HG03103 (cell line): Measurements from ENCODE around the gene LIX1.
"Not testable (repeated sequence)": the region's sequence is repeated elsewhere in the genome, so short reads cannot be mapped to it uniquely, and the experiment has no call there.

Experiments used
- ATAC-seq: cut with Tn5 transposase; IDR thresholded peaks from one replicate; pipeline ENCODE4 v1.9.1; 2021; ENCODE audit warnings: low read depth; ENCODE audit not compliant: unreplicated experiment

LIX1 gene

GRCh38 chr5:97142521-97143254 is at the start of gene LIX1:
LIX1 (minus strand) TSS chr5:97142611; CDS start chr5:97142576, 35 bp downstream.
- peak; percentile 81 for ATAC-seq

DNA sequence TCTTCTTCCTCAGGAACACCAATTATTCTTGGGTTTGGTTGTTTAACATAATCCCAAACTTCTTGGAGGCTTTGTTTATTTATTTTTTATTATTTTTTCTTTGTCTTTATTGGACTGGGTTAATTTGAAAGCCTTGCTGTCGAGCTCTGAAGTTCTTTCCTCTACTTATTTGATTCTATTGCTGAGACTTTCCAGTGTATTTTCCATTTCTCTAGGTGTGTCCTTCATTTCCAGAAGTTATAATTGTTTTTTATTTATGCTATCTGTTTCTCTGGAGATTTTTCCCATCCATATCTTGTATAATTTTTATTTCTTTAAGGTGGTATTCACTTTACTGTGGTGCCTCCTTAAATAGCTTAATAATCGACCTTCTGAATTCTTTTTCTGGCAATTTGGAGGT is 49.5 kb upstream of the LIX1 start:
- no peak for ATAC-seq

DNA sequence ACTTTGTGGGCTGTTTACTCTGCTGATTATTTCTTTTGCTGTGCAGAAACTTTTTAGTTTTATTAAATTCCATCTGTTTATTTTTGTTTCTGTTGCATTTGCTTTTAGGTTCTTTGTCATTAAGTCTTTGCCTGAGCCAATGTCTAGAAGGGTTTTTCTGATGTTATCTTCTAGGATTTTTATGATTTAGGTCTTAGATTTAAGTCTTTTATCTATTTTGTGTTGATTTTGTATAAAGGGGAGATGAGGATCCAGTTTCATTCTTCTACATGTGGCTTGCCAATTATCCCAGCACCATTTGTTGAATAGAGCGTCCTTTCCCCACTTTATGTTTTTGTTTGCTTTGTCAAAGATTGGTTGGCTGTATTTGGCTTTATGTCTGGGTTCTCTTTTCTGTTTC is 47.1 kb upstream of the LIX1 start:
- not testable (repeated sequence) for ATAC-seq

DNA sequence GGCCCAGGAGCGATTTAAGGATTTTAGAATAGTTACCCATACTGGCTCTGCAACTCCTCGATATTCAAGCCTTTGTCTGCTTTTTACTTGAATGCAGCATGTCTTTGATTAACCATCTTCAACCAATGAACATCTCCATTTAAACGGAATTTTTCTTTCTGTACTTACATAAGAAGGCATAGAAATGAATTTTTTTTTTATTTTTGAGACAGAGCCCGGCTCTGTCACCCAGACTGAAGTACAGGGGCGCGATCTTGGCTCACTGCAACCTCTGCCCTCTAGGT is 41.5 kb upstream of the LIX1 start:
- no peak for ATAC-seq

DNA sequence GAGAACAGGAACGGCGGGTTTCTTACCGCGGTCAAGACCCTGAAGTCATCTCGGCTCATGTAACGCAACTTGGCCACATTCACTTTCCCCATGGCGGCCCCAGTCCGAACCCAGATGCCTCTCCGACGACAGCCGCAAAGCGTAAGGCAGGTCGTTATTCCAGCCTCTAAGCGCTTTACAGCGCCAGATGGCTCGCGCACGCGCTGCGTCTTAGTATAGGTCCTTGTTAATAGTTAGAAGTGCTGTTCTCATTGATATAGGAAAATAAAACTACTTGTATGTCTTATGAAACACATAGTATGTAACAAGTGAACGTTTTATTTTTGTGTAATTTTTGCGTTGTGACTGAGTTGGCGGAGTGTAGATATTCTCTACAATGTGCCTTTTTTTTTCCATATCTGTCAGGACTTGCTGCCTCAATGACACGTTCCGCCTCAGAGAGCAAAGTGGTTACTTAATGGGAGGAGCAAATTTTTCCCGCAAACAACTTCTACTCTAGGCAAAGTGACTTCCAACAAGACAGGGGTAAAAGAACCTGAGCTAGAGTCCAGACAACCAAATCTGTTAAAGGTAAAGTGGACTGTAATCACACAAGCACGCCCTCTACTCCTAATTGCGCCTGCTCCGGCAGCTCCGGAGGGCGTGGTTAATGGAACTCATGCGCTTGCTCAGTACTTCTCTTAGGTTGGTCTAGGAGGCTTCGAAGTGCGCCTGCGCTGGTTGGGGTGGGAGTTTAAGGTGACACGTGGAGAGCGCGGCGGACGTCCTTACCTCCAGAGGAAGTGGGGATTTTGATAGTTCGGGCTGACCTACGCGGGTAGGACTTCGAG is 40.9 kb upstream of the LIX1 start, which contains the start of gene RIOK2:
Gene RIOK2, minus strand, starts transcription at position 148 of the 830 bp plus-strand sequence. Its CDS starts 56 bp downstream, at position 92.
- peak; percentile 88 for ATAC-seq

DNA sequence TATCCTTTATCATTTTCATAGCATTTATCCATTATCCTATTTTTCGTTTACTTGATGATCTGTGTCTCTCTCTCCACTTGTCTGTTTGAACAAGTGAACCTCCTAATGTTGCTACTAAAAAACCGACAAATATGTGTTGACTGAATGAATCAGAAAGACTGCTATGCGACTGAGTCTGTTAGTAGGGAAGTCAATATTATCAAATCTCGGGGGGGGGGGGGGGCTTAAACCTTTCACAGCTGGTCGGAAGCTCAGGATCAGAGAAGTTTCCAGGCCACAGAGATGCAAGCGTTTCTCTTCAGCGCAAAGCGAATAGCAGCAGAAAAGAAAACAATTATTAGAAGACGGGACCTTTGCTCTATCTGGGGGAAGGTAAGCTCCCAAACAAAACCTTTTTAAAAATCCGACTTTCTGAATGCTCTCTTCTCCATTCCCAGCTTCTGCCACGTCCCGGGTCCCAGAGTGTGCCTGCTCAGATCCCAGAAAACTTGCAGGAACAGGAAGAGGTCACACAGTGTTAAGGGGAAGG is 40.2 kb upstream of the LIX1 start:
- no peak for ATAC-seq

GRCh38 chr5:97181856-97182545 is 39.6 kb upstream of the LIX1 start:
- ATAC-seq: no peak

DNA sequence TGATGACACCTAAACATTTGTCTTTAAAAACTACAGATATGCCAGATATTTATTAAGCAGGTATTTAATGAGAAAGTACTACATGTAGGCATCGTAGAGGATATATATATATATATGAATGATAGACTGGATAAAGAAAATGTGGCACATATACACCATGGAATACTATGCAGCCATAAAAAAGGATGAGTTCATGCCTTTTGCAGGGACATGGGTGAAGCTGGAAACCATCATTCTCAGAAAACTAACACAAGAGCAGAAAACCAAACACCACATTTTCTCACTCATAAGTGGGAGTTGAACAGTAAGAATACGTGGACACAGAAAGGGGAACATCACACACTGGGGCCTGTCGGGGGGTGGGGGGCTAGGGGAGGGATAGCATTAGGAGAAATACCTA is 37.0 kb upstream of the LIX1 start:
- ATAC-seq: not testable (repeated sequence)

GRCh38 chr5:97172227-97172626 is 29.8 kb upstream of the LIX1 start:
- ATAC-seq: no peak

DNA sequence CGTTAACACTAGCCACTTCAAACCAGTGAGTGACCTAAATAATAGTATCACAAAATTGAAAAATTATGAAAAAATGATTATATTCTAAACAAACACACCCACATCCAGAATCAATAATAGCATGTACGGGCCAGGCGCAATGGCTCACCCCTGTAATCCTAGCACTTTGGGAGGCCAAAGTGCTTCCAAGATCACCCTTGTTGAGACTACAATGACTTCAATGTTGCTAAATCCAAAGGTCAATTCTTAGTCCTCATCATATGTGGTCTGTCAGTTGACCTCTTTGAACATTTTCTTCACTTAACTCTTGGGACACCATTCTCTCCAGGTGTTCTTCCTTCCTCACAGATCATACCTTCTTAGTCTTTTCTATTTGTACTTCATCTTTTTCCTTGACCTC is 29.3 kb upstream of the LIX1 start:
- no peak for ATAC-seq

- ATAC-seq: peak; percentile 75
Measured at GRCh38 chr5:97167435-97167834, 25.0 kb upstream of the LIX1 start.

DNA sequence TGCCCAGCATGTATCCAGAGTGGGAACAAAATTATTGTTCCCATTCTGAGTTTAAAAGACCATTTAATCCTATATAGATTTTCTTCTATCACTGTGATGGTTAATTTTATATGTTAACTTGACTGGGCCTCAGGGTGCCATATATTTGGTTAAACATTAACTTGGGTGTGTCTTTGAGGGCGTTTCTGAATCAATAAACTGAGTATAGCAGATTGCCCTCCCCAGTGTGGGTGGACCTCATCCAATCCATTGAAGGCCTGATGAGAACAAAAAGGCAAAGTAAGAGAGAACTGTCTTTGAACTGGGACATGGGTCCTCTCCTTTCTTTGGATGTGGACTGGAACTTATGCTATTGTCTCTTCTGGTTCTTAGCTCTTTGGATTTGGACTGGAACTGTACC is 23.3 kb upstream of the LIX1 start:
- ATAC-seq: no peak

GRCh38 chr5:97164846-97165245 is 22.4 kb upstream of the LIX1 start:
- ATAC-seq: no peak

- ATAC-seq: no peak
Measured at GRCh38 chr5:97163790-97164285, 21.4 kb upstream of the LIX1 start.

- no peak for ATAC-seq
Measured at GRCh38 chr5:97163360-97163764, 21.0 kb upstream of the LIX1 start.

GRCh38 chr5:97162045-97162444 is 19.6 kb upstream of the LIX1 start:
- ATAC-seq: no peak

GRCh38 chr5:97157689-97158088 is 15.3 kb upstream of the LIX1 start:
- ATAC-seq: no peak

GRCh38 chr5:97151370-97151769 is 9.0 kb upstream of the LIX1 start:
- no peak for ATAC-seq

GRCh38 chr5:97150401-97150800 is 8.0 kb upstream of the LIX1 start:
- ATAC-seq: no peak

GRCh38 chr5:97149709-97150108 is 7.3 kb upstream of the LIX1 start:
- no peak for ATAC-seq

GRCh38 chr5:97148288-97148687 is 5.9 kb upstream of the LIX1 start:
- no peak for ATAC-seq
